OCI-LY1 (cell line): ENCODE measurements around the gene SPPL3.

Source experiments
- CTCF ChIP-seq: fragments of 200-600 bp; sonication (generic), shearing (Covaris generic); IDR thresholded peaks from 2 replicates; pipeline ENCODE4 v1.5.1; 2017; ENCODE audit warnings: mild to moderate bottlenecking, antibody characterized with exemption, low read length, moderate library complexity, mixed read lengths
- EZH2 ChIP-seq: fragments of 200-600 bp; sonication (generic), shearing (Covaris generic); IDR thresholded peaks from 2 replicates; pipeline ENCODE4 v1.8.0; 2017; ENCODE audit warnings: borderline replicate concordance, mixed run types, mild to moderate bottlenecking, antibody characterized with exemption, low read length, moderate library complexity, mixed read lengths

- TF ChIP-seq CTCF, result no peak
- TF ChIP-seq EZH2, result no peak
Observed at GRCh38 chr12:120735181-120735580, 169.0 kb downstream of the SPPL3 start.
